ENCODE data around the gene SNED1. TPM values are rescaled to one million over a fixed set of nuclear protein-coding genes. Genes with fewer than 3 reads are reported as not detected.

Gene SNED1
- 2.2 TPM for polyA plus RNA-seq (2013, experiment 1 of 2)
- 1.6 TPM for polyA plus RNA-seq (2013, experiment 2 of 2)

GRCh38 chr2:240997856-240998705 lies at the start of gene SNED1:
Gene SNED1 (plus strand): TSS chr2:240998618. CDS start chr2:240998838, 220 bp downstream.
- Histone ChIP-seq H3K4me3 (ENCODE audit: extremely low read depth, insufficient read depth, low read length, poor library complexity, severe bottlenecking) (peak within 1 kb of the TSS; percentile 45), H3K27ac (ENCODE audit: low read depth, low read length, severe bottlenecking) (no peak within 1 kb of the TSS), H3K36me3 (ENCODE audit: control insufficient read depth, insufficient read depth, low read length) (no peaks in the 10 kb centered on the region), H3K4me1 (ENCODE audit: control insufficient read depth, insufficient read depth, low read length, poor library complexity, severe bottlenecking) (no peaks in the 10 kb centered on the region), H3K9me3 (ENCODE audit: control insufficient read depth, low read length) (no peaks in the 10 kb centered on the region)
- 6 to 7% methylated on average over 37 to 55 of the region's 61 CpGs for WGBS, 2 experiments (ENCODE audit: insufficient coverage in 2 of 2)

DNA sequence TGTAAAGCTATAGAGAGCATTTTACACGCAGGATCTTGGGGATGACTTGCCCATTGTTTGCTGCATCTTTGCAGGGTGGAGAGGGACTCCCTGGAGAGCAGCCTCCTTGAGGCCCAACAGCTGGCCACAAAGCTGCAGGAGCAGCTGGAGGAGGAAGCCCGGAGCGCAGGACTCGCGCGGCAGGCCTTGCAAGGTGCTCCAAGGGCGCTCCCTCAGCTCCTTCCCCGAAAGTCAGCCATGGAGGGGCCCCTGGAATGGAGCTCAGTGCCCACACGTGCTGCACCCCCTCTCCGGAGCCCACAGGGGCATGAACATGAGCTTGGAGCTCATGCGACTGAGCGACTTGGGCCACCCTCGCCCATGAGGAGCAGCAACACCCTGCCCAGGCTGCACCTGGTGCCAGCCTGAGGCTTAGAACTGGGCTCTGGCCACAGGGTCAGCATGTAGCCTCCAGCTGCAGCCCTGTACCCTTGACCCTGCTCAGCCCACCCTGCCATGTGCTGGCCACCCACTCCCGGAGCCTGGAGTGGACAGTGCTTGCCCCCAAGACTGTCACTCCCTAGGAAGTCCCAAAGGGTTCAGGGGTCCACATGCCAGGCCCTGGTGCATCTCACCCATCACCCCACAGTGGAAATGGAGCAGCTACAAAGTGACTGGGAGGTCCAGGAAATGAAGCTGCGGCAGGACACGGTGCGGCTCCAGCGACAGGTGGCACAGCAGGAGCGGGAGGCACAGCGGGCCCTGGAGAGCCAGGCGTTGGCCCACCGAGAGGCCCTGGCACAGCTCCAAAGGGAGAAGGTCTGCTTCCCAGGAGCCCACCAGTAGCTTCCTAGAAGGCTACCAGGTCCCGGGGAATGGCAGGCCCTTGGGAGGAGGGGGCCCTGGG lies 49.3 kb upstream of the SNED1 start:
- H3K4me1 ChIP-seq (ENCODE audit: control insufficient read depth, insufficient read depth, low read length, poor library complexity, severe bottlenecking) = no peaks in the 10 kb centered on the region
- H3K4me3 ChIP-seq (ENCODE audit: extremely low read depth, insufficient read depth, low read length, poor library complexity, severe bottlenecking) = no peak overlapping the region
- 86% methylated on average over 22 of the region's 23 CpGs for WGBS, 2 experiments (ENCODE audit: insufficient coverage in 2 of 2)
- no peak overlapping the region for H3K27ac ChIP-seq (ENCODE audit: low read depth, low read length, severe bottlenecking)
- no peaks in the 10 kb centered on the region for H3K9me3 ChIP-seq (ENCODE audit: control insufficient read depth, low read length)
- H3K36me3 ChIP-seq (ENCODE audit: control insufficient read depth, insufficient read depth, low read length) = no peaks in the 10 kb centered on the region

DNA sequence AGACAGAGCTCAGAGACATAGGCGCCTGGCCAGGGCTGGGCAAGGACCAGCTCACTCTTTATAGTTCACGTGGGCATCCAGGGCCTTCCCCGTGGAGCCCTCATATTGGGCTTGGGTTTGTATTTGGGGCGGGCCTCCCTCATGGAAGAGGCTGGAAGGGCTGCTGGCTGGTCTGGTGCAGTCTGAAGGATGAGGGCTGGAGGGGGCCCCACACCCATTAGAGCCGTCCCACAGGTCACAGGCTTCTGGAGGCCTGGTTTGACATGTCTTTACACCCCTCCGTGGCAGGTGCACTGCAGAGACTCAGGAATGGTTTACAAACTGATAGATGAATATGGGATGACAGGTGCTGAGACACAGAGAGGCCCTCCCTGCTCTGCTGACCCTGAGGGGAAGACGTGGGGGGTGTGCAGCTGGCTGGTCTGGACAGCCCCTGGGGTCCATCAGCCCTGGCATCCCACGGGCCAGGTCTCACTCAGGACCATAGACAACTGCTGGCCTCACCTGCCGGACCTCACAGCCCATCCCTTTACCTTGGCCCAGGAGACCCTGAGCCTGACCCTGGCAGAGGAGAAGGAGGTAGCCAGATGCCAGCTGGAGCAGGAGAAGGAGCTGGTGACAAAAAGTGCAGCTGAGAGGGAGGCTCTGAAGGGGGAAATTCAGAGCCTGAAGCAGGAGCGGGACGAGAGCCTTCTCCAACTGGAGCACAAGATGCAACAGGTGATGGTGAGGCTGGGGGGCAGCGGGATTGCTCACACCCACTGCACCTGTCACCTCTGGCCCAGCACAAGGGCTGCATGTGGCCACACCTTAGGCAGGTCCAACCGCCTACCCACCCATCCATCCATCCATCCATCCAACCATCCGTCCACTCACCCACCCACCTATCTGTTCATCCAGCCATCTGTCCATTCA lies 48.4 kb upstream of the SNED1 start:
- Histone ChIP-seq H3K36me3 (ENCODE audit: control insufficient read depth, insufficient read depth, low read length) (no peaks in the 10 kb centered on the region), H3K4me1 (ENCODE audit: control insufficient read depth, insufficient read depth, low read length, poor library complexity, severe bottlenecking) (no peaks in the 10 kb centered on the region), H3K9me3 (ENCODE audit: control insufficient read depth, low read length) (no peaks in the 10 kb centered on the region), H3K4me3 (ENCODE audit: extremely low read depth, insufficient read depth, low read length, poor library complexity, severe bottlenecking) (no peak overlapping the region), H3K27ac (ENCODE audit: low read depth, low read length, severe bottlenecking) (no peak overlapping the region)
- WGBS, 2 experiments (ENCODE audit: insufficient coverage in 2 of 2) = 76 to 85% methylated on average over 10 to 14 of the region's 14 CpGs

GRCh38 chr2:240951045-240951594 lies 47.3 kb upstream of the SNED1 start:
- H3K4me3 ChIP-seq (ENCODE audit: extremely low read depth, insufficient read depth, low read length, poor library complexity, severe bottlenecking) = no peak overlapping the region
- H3K9me3 ChIP-seq (ENCODE audit: control insufficient read depth, low read length) = no peaks in the 10 kb centered on the region
- no peak overlapping the region for H3K27ac ChIP-seq (ENCODE audit: low read depth, low read length, severe bottlenecking)
- WGBS, 2 experiments (ENCODE audit: insufficient coverage in 2 of 2) = 85 to 94% methylated on average over 3 of the region's 3 CpGs
- no peaks in the 10 kb centered on the region for H3K4me1 ChIP-seq (ENCODE audit: control insufficient read depth, insufficient read depth, low read length, poor library complexity, severe bottlenecking)
- H3K36me3 ChIP-seq (ENCODE audit: control insufficient read depth, insufficient read depth, low read length) = no peaks in the 10 kb centered on the region

- H3K4me1 ChIP-seq (ENCODE audit: control insufficient read depth, insufficient read depth, low read length, poor library complexity, severe bottlenecking) = no peaks in the 10 kb centered on the region
- H3K9me3 ChIP-seq (ENCODE audit: control insufficient read depth, low read length) = no peaks in the 10 kb centered on the region
- no peaks in the 10 kb centered on the region for H3K36me3 ChIP-seq (ENCODE audit: control insufficient read depth, insufficient read depth, low read length)
- H3K27ac ChIP-seq (ENCODE audit: low read depth, low read length, severe bottlenecking) = no peak overlapping the region
- H3K4me3 ChIP-seq (ENCODE audit: extremely low read depth, insufficient read depth, low read length, poor library complexity, severe bottlenecking) = no peak overlapping the region
- 87 to 94% methylated on average over 13 of the region's 14 CpGs for WGBS, 2 experiments (ENCODE audit: insufficient coverage in 2 of 2)
Measured at GRCh38 chr2:240952496-240953246, 45.7 kb upstream of the SNED1 start.

DNA sequence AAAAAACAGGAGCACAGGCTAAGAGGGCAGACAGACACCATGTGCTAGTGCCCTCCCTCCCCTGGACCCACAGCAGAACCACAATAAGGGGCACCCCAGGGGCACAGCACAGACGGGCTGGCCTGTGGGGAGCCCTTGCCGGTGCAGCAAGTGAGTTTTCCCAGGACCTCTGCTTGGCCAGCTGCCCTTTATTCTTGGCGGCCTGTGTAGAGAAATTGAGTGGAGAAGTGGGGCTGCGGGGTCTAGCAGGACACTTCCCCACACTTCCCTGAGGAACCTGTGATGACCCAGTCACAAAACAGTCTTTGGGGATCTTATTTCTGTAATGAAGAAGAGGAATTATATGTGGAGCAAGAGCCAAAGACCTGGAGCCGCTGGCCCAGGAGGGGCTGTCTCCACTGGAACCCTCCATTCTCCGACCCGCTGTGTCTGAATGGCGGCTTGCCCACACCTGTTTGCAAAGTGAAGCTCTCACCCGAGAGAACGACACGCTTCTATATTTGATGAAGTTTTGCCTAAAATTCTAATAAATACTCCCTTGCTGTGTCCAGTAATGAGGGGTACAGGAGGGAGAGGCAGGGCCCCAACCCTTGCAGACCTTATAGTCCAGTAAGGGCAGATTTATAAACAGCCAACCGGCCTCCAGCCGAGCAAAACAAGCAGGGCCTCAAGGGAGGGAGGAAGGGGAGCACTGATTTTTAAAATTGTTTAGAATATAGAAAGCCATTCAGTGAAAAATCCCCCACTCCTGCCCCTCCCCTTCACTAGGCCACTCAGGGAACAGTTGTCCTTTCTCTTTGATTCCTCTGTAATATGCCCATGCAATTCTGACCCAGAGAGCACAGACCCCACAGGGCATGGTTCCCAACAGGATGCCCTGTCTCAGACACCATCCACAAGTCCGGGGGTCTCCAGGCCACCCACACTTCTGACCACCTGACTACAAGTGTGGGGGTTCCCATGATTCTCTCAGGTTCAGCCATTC lies 44.7 kb upstream of the SNED1 start:
- Histone ChIP-seq H3K9me3 (ENCODE audit: control insufficient read depth, low read length) (no peaks in the 10 kb centered on the region), H3K36me3 (ENCODE audit: control insufficient read depth, insufficient read depth, low read length) (no peaks in the 10 kb centered on the region), H3K4me3 (ENCODE audit: extremely low read depth, insufficient read depth, low read length, poor library complexity, severe bottlenecking) (no peak overlapping the region), H3K4me1 (ENCODE audit: control insufficient read depth, insufficient read depth, low read length, poor library complexity, severe bottlenecking) (no peaks in the 10 kb centered on the region), H3K27ac (ENCODE audit: low read depth, low read length, severe bottlenecking) (no peak overlapping the region)
- WGBS, 2 experiments (ENCODE audit: insufficient coverage in 2 of 2) = 87 to 88% methylated on average over 6 to 9 of the region's 14 CpGs

DNA sequence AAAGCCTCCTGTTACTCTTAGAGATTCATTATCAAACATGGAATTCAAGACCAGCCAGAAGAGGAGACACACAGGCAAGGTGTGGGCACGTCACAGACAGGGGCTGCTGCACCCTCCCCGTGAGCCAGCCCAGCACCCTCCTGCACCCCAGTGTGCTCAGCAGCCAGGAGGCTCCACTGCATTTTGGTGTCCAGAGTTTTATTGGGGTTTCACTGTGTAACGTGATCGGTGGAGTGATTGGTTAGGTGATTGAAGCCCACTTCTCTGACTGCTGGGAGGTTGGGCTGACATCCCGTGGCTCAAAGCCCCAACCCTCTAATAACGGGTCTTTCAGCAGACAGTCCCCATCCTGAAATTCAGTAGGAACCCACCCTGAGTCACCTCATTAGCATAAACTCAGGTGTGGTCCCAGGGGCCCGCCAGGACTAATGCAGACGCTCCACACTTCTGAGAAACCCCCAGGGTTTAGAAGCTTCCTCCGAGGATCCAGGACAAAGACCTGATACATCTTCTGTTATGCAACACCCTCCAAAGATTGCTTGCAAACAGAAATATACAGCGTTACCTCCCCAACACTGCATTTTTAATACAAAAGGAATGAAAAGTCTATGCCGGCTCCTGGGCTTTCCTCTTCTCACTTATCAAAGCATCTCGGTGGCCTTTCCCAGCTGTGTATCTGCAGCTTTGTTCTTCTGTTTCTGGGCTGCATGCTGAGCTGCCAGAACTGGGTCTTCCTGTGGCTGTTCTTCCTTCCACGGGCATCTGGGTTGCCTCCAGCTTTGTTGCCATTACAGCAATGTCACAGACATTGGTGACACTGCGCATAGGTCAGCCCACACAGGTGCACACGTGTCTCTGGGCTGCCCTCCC lies 43.7 kb upstream of the SNED1 start:
- Histone ChIP-seq H3K9me3 (ENCODE audit: control insufficient read depth, low read length) (no peaks in the 10 kb centered on the region), H3K4me3 (ENCODE audit: extremely low read depth, insufficient read depth, low read length, poor library complexity, severe bottlenecking) (no peak overlapping the region), H3K36me3 (ENCODE audit: control insufficient read depth, insufficient read depth, low read length) (no peaks in the 10 kb centered on the region), H3K27ac (ENCODE audit: low read depth, low read length, severe bottlenecking) (no peak overlapping the region), H3K4me1 (ENCODE audit: control insufficient read depth, insufficient read depth, low read length, poor library complexity, severe bottlenecking) (no peaks in the 10 kb centered on the region)
- WGBS, 2 experiments (ENCODE audit: insufficient coverage in 2 of 2) = 55 to 57% methylated on average over 12 to 13 of the region's 15 CpGs

DNA sequence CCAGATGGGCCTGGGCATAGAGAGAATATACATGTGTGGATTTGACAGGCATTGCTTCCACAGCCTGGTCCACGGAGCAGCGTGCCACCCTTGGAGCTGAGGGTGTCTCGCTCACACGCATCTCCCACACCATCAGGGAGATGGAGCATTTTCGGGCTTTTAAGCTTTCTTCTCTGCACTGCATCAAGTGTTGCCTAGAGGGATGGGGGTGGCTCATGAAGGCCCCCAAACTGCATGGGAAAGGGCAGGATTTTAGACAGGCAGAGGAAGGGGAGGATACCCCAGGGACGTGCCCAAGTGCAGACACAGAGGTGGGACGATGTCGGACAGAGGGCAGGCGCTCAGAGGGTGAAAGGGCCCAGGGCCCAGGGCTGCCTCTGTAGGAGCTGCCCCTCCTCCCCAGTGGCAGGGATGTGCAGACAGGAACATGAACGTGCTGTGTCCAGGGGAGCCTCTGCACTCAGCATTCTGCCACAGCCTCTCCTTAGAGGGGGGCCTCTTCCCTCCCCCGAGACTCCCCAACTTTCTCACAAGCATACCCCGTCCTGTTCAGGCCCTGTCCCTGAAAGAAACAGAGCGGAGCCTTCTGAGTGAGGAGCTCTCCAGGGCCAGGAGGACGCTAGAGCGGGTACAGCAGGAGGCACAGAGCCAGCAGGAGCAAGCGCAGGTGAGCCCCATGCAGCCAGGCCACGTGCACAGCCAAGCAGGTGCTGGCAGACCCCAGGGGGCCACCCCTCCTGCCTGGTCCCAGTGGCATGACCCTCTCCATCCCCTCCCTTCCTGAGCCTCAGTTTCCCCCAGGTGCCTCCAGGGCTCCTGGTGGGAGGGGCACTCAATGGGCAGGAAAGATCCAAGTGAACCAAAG lies 42.9 kb upstream of the SNED1 start:
- WGBS, 2 experiments (ENCODE audit: insufficient coverage in 2 of 2) = 86 to 88% methylated on average over 13 to 14 of the region's 17 CpGs
- no peaks in the 10 kb centered on the region for H3K4me1 ChIP-seq (ENCODE audit: control insufficient read depth, insufficient read depth, low read length, poor library complexity, severe bottlenecking)
- no peaks in the 10 kb centered on the region for H3K9me3 ChIP-seq (ENCODE audit: control insufficient read depth, low read length)
- no peak overlapping the region for H3K27ac ChIP-seq (ENCODE audit: low read depth, low read length, severe bottlenecking)
- H3K36me3 ChIP-seq (ENCODE audit: control insufficient read depth, insufficient read depth, low read length) = no peaks in the 10 kb centered on the region
- no peak overlapping the region for H3K4me3 ChIP-seq (ENCODE audit: extremely low read depth, insufficient read depth, low read length, poor library complexity, severe bottlenecking)
